Peyer's patch (tissue), 4 donors: ENCODE data around the gene OLR1. TPM values are rescaled to one million over a fixed set of nuclear protein-coding genes. Genes with fewer than 3 reads are reported as not detected.
A peak's percentile ranks its signal among the peaks of the same experiment; 100 is the strongest.

Source experiments
- DNase-seq, 3 donors: peaks; one replicate each; pipeline ENCODE4 v3.0.0-alpha.2; 2017 to 2019
- H3K27ac ChIP-seq, 4 donors: fragments of 200-600 bp; sonication (generic); one replicate each; pipeline ENCODE4 v1.5.1; 2016 to 2019
- H3K27me3 ChIP-seq, 2 donors: fragments of 200-600 bp; sonication (generic); one replicate each; pipeline ENCODE4 v1.5.1; 2019
- H3K36me3 ChIP-seq, 3 donors: fragments of 200-600 bp; sonication (generic); one replicate each; pipeline ENCODE4 v1.5.1; 2016 to 2019
- H3K4me1 ChIP-seq, 4 donors: fragments of 200-600 bp; sonication (generic); one replicate each; pipeline ENCODE4 v1.5.1; 2016 to 2019
- H3K4me3 ChIP-seq, 4 donors: fragments of 200-600 bp; sonication (generic); 1 replicate in 3 of 4; 2 replicates in 1 of 4; pipeline ENCODE4 v1.5.1; 2016 to 2019; ENCODE audit warnings: mild to moderate bottlenecking in 1 of 4
- H3K9me3 ChIP-seq, 4 donors: fragments of 200-600 bp; sonication (generic); one replicate each; pipeline ENCODE4 v1.5.1; 2016 to 2019; ENCODE audit warnings: mild to moderate bottlenecking in 1 of 4
- CTCF ChIP-seq, 6 experiments: fragments of 450-650 bp in 4 of 6; fragments of 200-600 bp in 2 of 6; sonication (generic) in 1 of 6; IDR thresholded peaks; one replicate each; pipeline ENCODE4 v1.5.1; 2017 to 2019; ENCODE audit warnings: antibody characterized with exemption in 6 of 6, mild to moderate bottlenecking in 3 of 6, moderate library complexity in 1 of 6
- POLR2A ChIP-seq, 2 donors: fragments of 450-650 bp; IDR thresholded peaks; one replicate each; pipeline ENCODE4 v1.5.1; 2017; ENCODE audit warnings: antibody characterized with exemption in 2 of 2, mild to moderate bottlenecking in 2 of 2, moderate library complexity in 2 of 2
- total RNA-seq, 4 donors: library from RNA; depleted of rRNA; stranded (reverse); fragments of >200 nt; gene quantifications; one replicate each; pipeline ENCODE4 v1.1.0, GENCODE V29; 2016

The OLR1 gene
- total RNA-seq, 4 donors from 2014 or later, result not detected

- no peak for TF ChIP-seq POLR2A (IDR thresholded peaks at IDR 0.05)
- no peak for TF ChIP-seq CTCF (IDR thresholded peaks at IDR 0.05)
- DNase-seq, result peak in 1 of 3 donors; percentile 58
- no peak overlapping the region for H3K27ac ChIP-seq
- H3K36me3 ChIP-seq, result no peaks in the 10 kb centered on the region
- no peak overlapping the region for H3K4me3 ChIP-seq
- H3K9me3 ChIP-seq, result no peaks in the 10 kb centered on the region
- no peaks in the 10 kb centered on the region for H3K4me1 ChIP-seq
- no peaks in the 10 kb centered on the region for H3K27me3 ChIP-seq
Observed at GRCh38 chr12:10186299-10186698, 14.4 kb upstream of the OLR1 start.

GRCh38 chr12:10184261-10184843, 12.4 kb upstream of the OLR1 start:
- TF ChIP-seq POLR2A (IDR thresholded peaks at IDR 0.05) (no peak), CTCF (IDR thresholded peaks at IDR 0.05) (no peak)
- no peak overlapping the region for H3K27ac ChIP-seq

GRCh38 chr12:10182354-10183049, 10.6 kb upstream of the OLR1 start:
- Histone ChIP-seq H3K9me3 (no peaks in the 10 kb centered on the region), H3K4me1 (no peaks in the 10 kb centered on the region), H3K4me3 (no peak overlapping the region), H3K27me3 (no peaks in the 10 kb centered on the region), H3K27ac (no peak overlapping the region), H3K36me3 (no peaks in the 10 kb centered on the region)
- no peak for DNase-seq
- TF ChIP-seq POLR2A (IDR thresholded peaks at IDR 0.05) (no peak), CTCF (IDR thresholded peaks at IDR 0.05) (no peak)

More at GRCh38 chr12:10184261-10184843, 12.4 kb upstream of the OLR1 start:
- H3K27me3 ChIP-seq, result no peaks in the 10 kb centered on the region
- no peaks in the 10 kb centered on the region for H3K36me3 ChIP-seq
- no peak overlapping the region for H3K4me3 ChIP-seq
- H3K9me3 ChIP-seq, result no peaks in the 10 kb centered on the region
- DNase-seq, result no peak
- no peaks in the 10 kb centered on the region for H3K4me1 ChIP-seq

- no peaks in the 10 kb centered on the region for H3K4me1 ChIP-seq
- no peaks in the 10 kb centered on the region for H3K9me3 ChIP-seq
- no peak overlapping the region for H3K27ac ChIP-seq
- no peaks in the 10 kb centered on the region for H3K27me3 ChIP-seq
- DNase-seq, result no peak
- H3K36me3 ChIP-seq, result no peaks in the 10 kb centered on the region
- H3K4me3 ChIP-seq, result no peak overlapping the region
- no peak for TF ChIP-seq POLR2A (IDR thresholded peaks at IDR 0.05)
- TF ChIP-seq CTCF (IDR thresholded peaks at IDR 0.05), result no peak
Observed at GRCh38 chr12:10179776-10180181, 7.8 kb upstream of the OLR1 start.

- DNase-seq, result no peak
- Histone ChIP-seq H3K9me3 (no peaks in the 10 kb centered on the region), H3K36me3 (no peaks in the 10 kb centered on the region), H3K4me3 (no peak within 1 kb of the TSS), H3K4me1 (no peaks in the 10 kb centered on the region), H3K27me3 (no peaks in the 10 kb centered on the region), H3K27ac (no peak within 1 kb of the TSS)
- TF ChIP-seq POLR2A (IDR thresholded peaks at IDR 0.05) (no peak), CTCF (IDR thresholded peaks at IDR 0.05) (no peak)
Observed at GRCh38 chr12:10178821-10179220, 6.9 kb upstream of the OLR1 start, which contains the start of gene TMEM52B. Gene TMEM52B, plus strand, starts transcription at chr12:10179032. Its CDS starts 543 bp downstream, at chr12:10179575.
